ENCODE results near the gene CHSY3.

CHSY3 gene

GRCh38 chr5:130155345-130156011 lies 251.2 kb downstream of the CHSY3 start:
- no peak overlapping the region for H3K4me3 ChIP-seq (ENCODE audit: low read length)
- DNase-seq (ENCODE audit: low read depth), result no peak
- no peak for TF ChIP-seq CTCF (conservative IDR thresholded peaks at IDR 0.05; ENCODE audit: low read depth, low read length)

- H3K4me3 ChIP-seq (ENCODE audit: low read length), result no peak overlapping the region
- no peak for DNase-seq (ENCODE audit: low read depth)
- TF ChIP-seq CTCF (conservative IDR thresholded peaks at IDR 0.05; ENCODE audit: low read depth, low read length), result no peak
Measured at GRCh38 chr5:130158036-130158435, 253.8 kb downstream of the CHSY3 start.

- no peak overlapping the region for H3K4me3 ChIP-seq (ENCODE audit: low read length)
- TF ChIP-seq CTCF (conservative IDR thresholded peaks at IDR 0.05; ENCODE audit: low read depth, low read length), result no peak
- DNase-seq (ENCODE audit: low read depth), result no peak
Measured at GRCh38 chr5:130159968-130160367, 255.7 kb downstream of the CHSY3 start.

- H3K4me3 ChIP-seq (ENCODE audit: low read length), result no peak overlapping the region
- TF ChIP-seq CTCF (conservative IDR thresholded peaks at IDR 0.05; ENCODE audit: low read depth, low read length), result no peak
- DNase-seq (ENCODE audit: low read depth), result no peak
Measured at GRCh38 chr5:130164966-130165365, 260.7 kb downstream of the CHSY3 start.

- no peak for TF ChIP-seq CTCF (conservative IDR thresholded peaks at IDR 0.05; ENCODE audit: low read depth, low read length)
Measured at GRCh38 chr5:130166839-130167490, 262.7 kb downstream of the CHSY3 start.

GRCh38 chr5:130168211-130168610 lies 263.9 kb downstream of the CHSY3 start:
- TF ChIP-seq CTCF (conservative IDR thresholded peaks at IDR 0.05; ENCODE audit: low read depth, low read length), result no peak
- DNase-seq (ENCODE audit: low read depth), result no peak
- no peak overlapping the region for H3K4me3 ChIP-seq (ENCODE audit: low read length)

More at GRCh38 chr5:130166839-130167490, 262.7 kb downstream of the CHSY3 start:
- no peak overlapping the region for H3K4me3 ChIP-seq (ENCODE audit: low read length)
- DNase-seq (ENCODE audit: low read depth), result no peak

- no peak for DNase-seq (ENCODE audit: low read depth)
- no peak for TF ChIP-seq CTCF (conservative IDR thresholded peaks at IDR 0.05; ENCODE audit: low read depth, low read length)
- no peak overlapping the region for H3K4me3 ChIP-seq (ENCODE audit: low read length)
Measured at GRCh38 chr5:130171699-130172098, 267.4 kb downstream of the CHSY3 start.
